ENCODE measurements around the gene SHANK1.
"Not testable (repeated sequence)": the region's sequence is repeated elsewhere in the genome, so short reads cannot be mapped to it uniquely, and the experiment has no call there.

SHANK1 gene

DNA sequence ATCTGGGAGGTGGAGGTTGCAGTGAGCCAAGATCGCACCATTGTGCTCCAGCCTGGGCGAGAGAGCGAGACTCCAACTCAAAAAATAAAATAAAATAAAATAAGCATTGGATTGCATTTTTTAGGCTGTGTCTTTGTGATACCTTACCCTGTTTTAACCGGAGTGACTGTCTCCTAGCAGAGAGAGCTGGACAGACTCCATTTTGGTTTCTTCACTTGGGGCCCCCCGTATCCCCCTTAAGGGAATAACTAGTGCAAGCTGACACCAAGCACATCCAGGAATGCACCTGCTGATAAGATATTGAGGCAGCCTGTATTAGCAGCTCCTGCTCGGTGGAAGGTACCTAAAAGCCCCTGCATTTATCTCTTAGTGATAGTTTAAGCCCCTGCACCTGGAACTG is 29.9 kb upstream of the SHANK1 start:
- Histone ChIP-seq H3K4me1 (ENCODE audit: low read length) (no peaks in the 10 kb centered on the region), H3K4me2 (ENCODE audit: low read length) (no peak overlapping the region), H3K9ac (ENCODE audit: low read length) (no peak overlapping the region), H3K79me2 (ENCODE audit: low read length) (no peaks in the 10 kb centered on the region), H4K20me1 (ENCODE audit: insufficient read depth, low read length) (no peaks in the 10 kb centered on the region), H3K27me3 (ENCODE audit: low read depth, low read length) (peaks cover 8% of the 10 kb centered on the region), H2AFZ (ENCODE audit: low read depth, low read length) (no peak overlapping the region), H3K4me3 (ENCODE audit: low read length) (no peak overlapping the region), H3K9me3 (ENCODE audit: insufficient read depth, low read length) (no peaks in the 10 kb centered on the region), H3K27ac (ENCODE audit: low read length) (no peak overlapping the region), H3K36me3 (replicated peaks; ENCODE audit: low read depth, low read length) (no peaks in the 10 kb centered on the region)
- TF ChIP-seq EZH2phosphoT487 (IDR thresholded peaks at IDR 0.05; ENCODE audit: low read depth) = no peak
- TF ChIP-seq, protein P1, sequence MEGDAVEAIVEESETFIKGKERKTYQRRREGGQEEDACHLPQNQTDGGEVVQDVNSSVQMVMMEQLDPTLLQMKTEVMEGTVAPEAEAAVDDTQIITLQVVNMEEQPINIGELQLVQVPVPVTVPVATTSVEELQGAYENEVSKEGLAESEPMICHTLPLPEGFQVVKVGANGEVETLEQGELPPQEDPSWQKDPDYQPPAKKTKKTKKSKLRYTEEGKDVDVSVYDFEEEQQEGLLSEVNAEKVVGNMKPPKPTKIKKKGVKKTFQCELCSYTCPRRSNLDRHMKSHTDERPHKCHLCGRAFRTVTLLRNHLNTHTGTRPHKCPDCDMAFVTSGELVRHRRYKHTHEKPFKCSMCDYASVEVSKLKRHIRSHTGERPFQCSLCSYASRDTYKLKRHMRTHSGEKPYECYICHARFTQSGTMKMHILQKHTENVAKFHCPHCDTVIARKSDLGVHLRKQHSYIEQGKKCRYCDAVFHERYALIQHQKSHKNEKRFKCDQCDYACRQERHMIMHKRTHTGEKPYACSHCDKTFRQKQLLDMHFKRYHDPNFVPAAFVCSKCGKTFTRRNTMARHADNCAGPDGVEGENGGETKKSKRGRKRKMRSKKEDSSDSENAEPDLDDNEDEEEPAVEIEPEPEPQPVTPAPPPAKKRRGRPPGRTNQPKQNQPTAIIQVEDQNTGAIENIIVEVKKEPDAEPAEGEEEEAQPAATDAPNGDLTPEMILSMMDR (IDR thresholded peaks at IDR 0.05; ENCODE audit: low read depth, low read length) = no peak

DNA sequence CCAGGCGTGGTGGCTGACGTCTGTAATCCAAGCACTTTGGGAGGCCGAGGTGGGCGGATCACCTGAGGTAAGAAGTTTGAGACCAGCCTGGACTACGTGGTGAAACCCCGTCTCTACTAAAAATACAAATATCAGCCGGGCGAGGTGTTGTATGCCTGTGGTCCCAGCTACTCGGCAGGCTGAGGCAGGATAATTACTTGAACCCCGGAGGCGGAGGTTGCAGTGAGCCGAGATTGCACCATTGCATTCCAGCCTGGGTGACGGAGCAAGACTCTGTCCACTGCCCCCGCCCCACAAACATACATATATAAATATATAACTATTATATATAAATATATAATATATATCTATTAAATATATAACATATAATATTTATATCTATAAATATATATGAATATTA is 27.5 kb upstream of the SHANK1 start:
- not testable (repeated sequence) for H3K4me1 ChIP-seq (ENCODE audit: low read length); H3K9ac ChIP-seq (ENCODE audit: low read length); H3K9me3 ChIP-seq (ENCODE audit: insufficient read depth, low read length); H3K4me2 ChIP-seq (ENCODE audit: low read length); H2AFZ ChIP-seq (ENCODE audit: low read depth, low read length); H4K20me1 ChIP-seq (ENCODE audit: insufficient read depth, low read length); H3K27ac ChIP-seq (ENCODE audit: low read length); H3K79me2 ChIP-seq (ENCODE audit: low read length); H3K36me3 ChIP-seq (replicated peaks; ENCODE audit: low read depth, low read length); H3K27me3 ChIP-seq (ENCODE audit: low read depth, low read length); H3K4me3 ChIP-seq (ENCODE audit: low read length)

DNA sequence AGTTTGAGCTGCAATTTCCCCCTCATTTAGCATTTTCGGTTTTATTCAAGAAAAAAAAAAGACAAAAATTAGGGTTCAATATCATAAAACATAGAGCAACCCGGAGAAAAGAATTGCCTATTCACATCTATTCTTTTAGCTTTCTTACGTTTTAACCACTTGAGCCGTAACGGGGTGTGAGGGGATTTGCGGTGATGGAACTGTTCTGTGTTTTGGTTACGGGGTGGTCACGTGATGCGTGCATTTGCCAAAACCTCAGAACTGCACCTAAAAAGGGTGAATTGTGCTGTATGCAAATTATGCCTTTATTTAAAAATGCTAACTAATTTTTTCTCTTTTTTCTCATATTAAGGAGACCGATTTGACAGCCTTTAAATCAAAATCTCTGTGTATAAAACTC is 25.6 kb upstream of the SHANK1 start:
- no peaks in the 10 kb centered on the region for H4K20me1 ChIP-seq (ENCODE audit: insufficient read depth, low read length)
- H3K9ac ChIP-seq (ENCODE audit: low read length) = no peak overlapping the region
- no peaks in the 10 kb centered on the region for H3K36me3 ChIP-seq (replicated peaks; ENCODE audit: low read depth, low read length)
- H3K27ac ChIP-seq (ENCODE audit: low read length) = no peak overlapping the region
- no peak overlapping the region for H2AFZ ChIP-seq (ENCODE audit: low read depth, low read length)
- H3K79me2 ChIP-seq (ENCODE audit: low read length) = no peaks in the 10 kb centered on the region
- H3K4me1 ChIP-seq (ENCODE audit: low read length) = no peaks in the 10 kb centered on the region
- TF ChIP-seq, protein P1 (IDR thresholded peaks at IDR 0.05; ENCODE audit: low read depth, low read length) = no peak
- no peak overlapping the region for H3K4me3 ChIP-seq (ENCODE audit: low read length)
- no peak overlapping the region for H3K4me2 ChIP-seq (ENCODE audit: low read length)
- peaks cover 11% of the 10 kb centered on the region; the same call in 1 of the 2 replicates for H3K27me3 ChIP-seq (ENCODE audit: low read depth, low read length)
- H3K9me3 ChIP-seq (ENCODE audit: insufficient read depth, low read length) = no peaks in the 10 kb centered on the region

DNA sequence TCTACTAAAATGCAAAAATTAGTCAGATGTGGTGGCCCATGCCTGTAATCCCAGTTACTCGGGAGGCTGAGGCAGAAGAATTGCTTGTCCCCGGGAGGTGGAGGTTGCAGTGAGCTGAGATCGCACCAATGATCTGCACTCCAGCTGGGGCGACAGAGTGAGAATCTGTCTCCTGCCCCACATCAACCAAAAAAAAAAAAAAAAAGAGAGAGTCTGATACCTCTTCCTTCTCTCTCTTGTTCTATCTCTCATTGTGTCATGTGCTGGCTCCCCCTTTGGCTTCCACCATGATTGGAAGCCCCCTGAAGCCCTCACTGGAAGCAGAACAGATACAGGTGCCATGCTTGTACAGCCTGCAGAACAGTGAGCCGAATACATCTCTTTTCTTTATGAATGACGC is 23.9 kb upstream of the SHANK1 start:
- H2AFZ ChIP-seq (ENCODE audit: low read depth, low read length) = no peak overlapping the region
- H3K9me3 ChIP-seq (ENCODE audit: insufficient read depth, low read length) = no peaks in the 10 kb centered on the region
- no peak overlapping the region for H3K4me3 ChIP-seq (ENCODE audit: low read length)
- no peaks in the 10 kb centered on the region for H3K4me1 ChIP-seq (ENCODE audit: low read length)
- no peak overlapping the region for H3K9ac ChIP-seq (ENCODE audit: low read length)
- H3K79me2 ChIP-seq (ENCODE audit: low read length) = no peaks in the 10 kb centered on the region
- H3K27ac ChIP-seq (ENCODE audit: low read length) = no peak overlapping the region
- no peak overlapping the region for H3K4me2 ChIP-seq (ENCODE audit: low read length)
- TF ChIP-seq, protein P1 (IDR thresholded peaks at IDR 0.05; ENCODE audit: low read depth, low read length) = no peak
- TF ChIP-seq EZH2phosphoT487 (IDR thresholded peaks at IDR 0.05; ENCODE audit: low read depth) = no peak
- H3K36me3 ChIP-seq (replicated peaks; ENCODE audit: low read depth, low read length) = no peaks in the 10 kb centered on the region
- H4K20me1 ChIP-seq (ENCODE audit: insufficient read depth, low read length) = no peaks in the 10 kb centered on the region
- peaks cover 11% of the 10 kb centered on the region; the same call in 1 of the 2 replicates for H3K27me3 ChIP-seq (ENCODE audit: low read depth, low read length)
